Activated CD8-positive, alpha-beta T cell treated with anti-CD3 and anti-CD28 coated beads for 36 hours (primary cell): ENCODE data around the gene EVI5L. TPM values are rescaled to one million over a fixed set of nuclear protein-coding genes. Genes with fewer than 3 reads are reported as not detected.
"Not testable (repeated sequence)": the region's sequence is repeated elsewhere in the genome, so short reads cannot be mapped to it uniquely, and the experiment has no call there.

Experiments
- ATAC-seq: fragments of 200-7000 bp; cut with Tn5 transposase; one replicate; pipeline ENCODE4 v1.10.0; 2021; ENCODE audit warnings: mild to moderate bottlenecking, moderate library complexity
- CTCF ChIA-PET: fragments of 350-600 bp; sonication (Branson Sonifier 250); formaldehyde crosslinking; loops from one replicate; lab custom pipeline; 2021; ENCODE audit warnings: antibody characterized with exemption; lab: Charles Lee
- POLR2A ChIA-PET: fragments of 350-600 bp; sonication (Branson Sonifier 250); formaldehyde crosslinking; loops from one replicate; lab custom pipeline; 2021; ENCODE audit warnings: antibody characterized with exemption; lab: Charles Lee
- DNase-seq: peaks from one replicate; pipeline ENCODE4 v3.0.0-alpha.2; 2020
- H3K27ac Mint-ChIP-seq: one replicate; pipeline ENCODE4 v1.8.0; 2021; ENCODE audit warnings: mild to moderate bottlenecking, mixed read lengths
- H3K27me3 Mint-ChIP-seq: one replicate; pipeline ENCODE4 v1.8.0; 2021; ENCODE audit warnings: mixed read lengths
- H3K36me3 Mint-ChIP-seq: one replicate; pipeline ENCODE4 v1.8.0; 2021; ENCODE audit warnings: low read depth, mixed read lengths
- H3K4me1 Mint-ChIP-seq: one replicate; pipeline ENCODE4 v1.8.0; 2021; ENCODE audit warnings: low read depth, mixed read lengths
- H3K4me3 Mint-ChIP-seq: one replicate; pipeline ENCODE4 v1.8.0; 2021; ENCODE audit warnings: mild to moderate bottlenecking, moderate library complexity, mixed read lengths
- H3K9me3 Mint-ChIP-seq: one replicate; pipeline ENCODE4 v1.8.0; 2021; ENCODE audit warnings: mixed read lengths
- intact Hi-C: fragments of 100-400 bp; cut with micrococcal nuclease; formaldehyde crosslinking; loops from one replicate; pipeline ENCODE4 v1.10.0; 2022
- total RNA-seq, 2 experiments: library from RNA; stranded (reverse); gene quantifications; one replicate each; pipeline ENCODE4 v1.2.3, GENCODE V29; 2021
- TF ChIP-seq, protein P1 (sequence below): fragments of 200-600 bp; IDR thresholded peaks from one replicate; pipeline ENCODE4 v1.8.0; 2022; ENCODE audit warnings: antibody characterized with exemption, mild to moderate bottlenecking

Gene EVI5L
- total RNA-seq, 2 experiments from 2014 or later: 3.4 to 3.9 TPM

DNA sequence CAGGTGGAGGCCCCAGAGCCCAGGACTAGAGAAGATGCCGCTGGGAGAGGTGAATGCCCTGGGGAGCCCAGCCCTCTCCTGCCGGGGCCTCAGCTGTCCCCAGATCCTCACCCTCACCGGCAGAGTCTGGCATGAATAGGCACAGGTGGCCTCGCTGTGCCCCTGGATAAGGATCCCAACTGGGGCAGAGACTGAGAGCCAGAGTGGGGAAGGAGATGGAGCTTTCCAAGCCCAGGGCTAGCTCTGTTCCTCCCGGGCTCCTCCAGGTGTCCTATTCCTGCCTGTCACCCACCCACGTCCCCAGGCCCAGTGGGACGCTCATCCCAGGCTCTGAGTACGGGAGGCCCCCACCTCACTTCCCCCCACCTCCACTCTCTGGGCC, 27.7 kb downstream of the EVI5L start:
- H3K4me3 Mint-ChIP-seq: no peak overlapping the region
- H3K9me3 Mint-ChIP-seq: no peaks in the 10 kb centered on the region
- intact Hi-C loops: loop anchor here (10.0 kb wide), 1 partner anchor 67 kb away; the partner anchor contains the start of genes CTXN1 and SNAPC2
- ATAC-seq: no peak
- H3K27me3 Mint-ChIP-seq: peaks cover 12% of the 10 kb centered on the region
- TF ChIP-seq, protein P1, sequence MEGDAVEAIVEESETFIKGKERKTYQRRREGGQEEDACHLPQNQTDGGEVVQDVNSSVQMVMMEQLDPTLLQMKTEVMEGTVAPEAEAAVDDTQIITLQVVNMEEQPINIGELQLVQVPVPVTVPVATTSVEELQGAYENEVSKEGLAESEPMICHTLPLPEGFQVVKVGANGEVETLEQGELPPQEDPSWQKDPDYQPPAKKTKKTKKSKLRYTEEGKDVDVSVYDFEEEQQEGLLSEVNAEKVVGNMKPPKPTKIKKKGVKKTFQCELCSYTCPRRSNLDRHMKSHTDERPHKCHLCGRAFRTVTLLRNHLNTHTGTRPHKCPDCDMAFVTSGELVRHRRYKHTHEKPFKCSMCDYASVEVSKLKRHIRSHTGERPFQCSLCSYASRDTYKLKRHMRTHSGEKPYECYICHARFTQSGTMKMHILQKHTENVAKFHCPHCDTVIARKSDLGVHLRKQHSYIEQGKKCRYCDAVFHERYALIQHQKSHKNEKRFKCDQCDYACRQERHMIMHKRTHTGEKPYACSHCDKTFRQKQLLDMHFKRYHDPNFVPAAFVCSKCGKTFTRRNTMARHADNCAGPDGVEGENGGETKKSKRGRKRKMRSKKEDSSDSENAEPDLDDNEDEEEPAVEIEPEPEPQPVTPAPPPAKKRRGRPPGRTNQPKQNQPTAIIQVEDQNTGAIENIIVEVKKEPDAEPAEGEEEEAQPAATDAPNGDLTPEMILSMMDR: no peak
- CTCF ChIA-PET: interaction anchor here (1.0 to 2.5 kb wide), 3 partner anchors 11 to 71 kb away, joined by 3 to 8 read pairs (median 3); no protein-coding TSS in a partner anchor
- H3K27ac Mint-ChIP-seq: no peak overlapping the region
- H3K4me1 Mint-ChIP-seq: peaks cover 8% of the 10 kb centered on the region
- POLR2A ChIA-PET: interaction anchor here (0.5 to 0.9 kb wide), 3 partner anchors 15 to 70 kb away, joined by 3 read pairs; no protein-coding TSS in a partner anchor
- H3K36me3 Mint-ChIP-seq: no peaks in the 10 kb centered on the region
- no peak for DNase-seq

DNA sequence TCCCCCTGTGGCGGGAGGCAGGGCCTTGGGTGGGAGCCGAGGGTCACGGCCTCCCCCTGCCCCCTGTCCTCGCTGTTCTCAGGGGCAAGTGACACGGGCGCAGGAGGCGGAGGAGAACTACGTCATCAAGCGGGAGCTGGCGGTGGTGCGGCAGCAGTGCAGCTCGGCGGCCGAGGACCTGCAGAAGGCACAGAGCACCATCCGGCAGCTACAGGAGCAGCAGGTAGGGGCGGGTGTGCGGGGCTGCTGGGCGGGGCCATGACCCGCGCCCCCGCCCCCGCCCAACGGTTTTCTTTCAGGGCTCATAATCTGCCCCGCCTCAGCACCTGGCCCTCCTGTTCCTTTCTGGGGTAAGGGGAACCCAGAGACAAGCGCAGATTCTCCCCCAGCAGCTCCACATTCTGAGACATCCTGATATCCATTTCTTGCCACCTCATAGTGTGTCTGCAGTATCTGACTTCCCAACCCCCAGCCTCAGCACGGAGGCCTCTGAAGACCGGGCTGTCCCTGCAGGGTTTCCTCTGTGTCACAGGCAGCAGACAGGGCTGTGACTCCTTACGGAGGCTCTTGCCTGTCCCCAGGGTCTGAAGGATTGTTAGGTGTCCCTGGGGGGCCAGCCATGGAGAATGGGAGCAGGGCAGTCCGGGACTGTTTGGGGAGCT, 28.2 kb downstream of the EVI5L start:
- Mint-ChIP-seq H3K36me3 (no peaks in the 10 kb centered on the region), H3K27ac (no peak overlapping the region), H3K9me3 (no peaks in the 10 kb centered on the region), H3K4me3 (no peak overlapping the region), H3K27me3 (peaks cover 12% of the 10 kb centered on the region), H3K4me1 (peaks cover 4% of the 10 kb centered on the region)
- ATAC-seq (no peak), DNase-seq (peak; percentile 36)
- ChIA-PET CTCF (interaction anchor here (1.0 to 2.5 kb wide), 3 partner anchors 11 to 71 kb away, joined by 3 to 8 read pairs (median 3); no protein-coding TSS in a partner anchor), POLR2A (interaction anchor here (0.7 to 0.9 kb wide), 2 partner anchors 14 to 54 kb away, joined by 3 read pairs; no protein-coding TSS in a partner anchor)
- intact Hi-C loops: loop anchor here (10.0 kb wide), 1 partner anchor 67 kb away; the partner anchor contains the start of genes CTXN1 and SNAPC2
- TF ChIP-seq, protein P1: no peak

DNA sequence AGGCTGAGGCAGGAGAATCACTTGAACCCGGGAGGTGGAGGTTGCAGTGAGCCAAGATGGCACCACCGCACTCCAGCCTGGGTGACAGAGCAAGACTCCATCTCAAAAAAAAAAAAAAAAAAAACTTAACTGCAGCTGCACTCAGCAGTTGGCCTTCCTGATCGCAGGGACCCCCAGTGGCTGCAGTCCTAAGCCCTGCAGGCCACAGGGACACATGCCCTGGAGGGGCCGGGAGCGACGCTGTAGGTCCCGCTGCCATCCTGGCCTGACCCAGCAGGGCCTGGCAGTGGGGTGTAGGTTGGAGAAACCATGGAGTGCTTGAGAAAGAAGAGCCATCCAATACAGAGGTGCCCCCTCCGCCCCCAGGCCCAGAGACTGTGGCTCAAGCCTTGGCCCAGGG, 29.1 kb downstream of the EVI5L start:
- H3K4me1 Mint-ChIP-seq, ATAC-seq, POLR2A ChIA-PET, DNase-seq, H3K9me3 Mint-ChIP-seq, H3K4me3 Mint-ChIP-seq, H3K36me3 Mint-ChIP-seq, H3K27ac Mint-ChIP-seq: not testable (repeated sequence)
- intact Hi-C loops: loop anchor here (10.0 kb wide), 1 partner anchor 66 kb away; the partner anchor contains the start of genes CTXN1 and SNAPC2
- CTCF ChIA-PET: interaction anchor here (2.5 kb wide), 1 partner anchor 10 kb away, joined by 8 read pairs; no protein-coding TSS in a partner anchor
- H3K27me3 Mint-ChIP-seq: peaks cover 19% of the 10 kb centered on the region

DNA sequence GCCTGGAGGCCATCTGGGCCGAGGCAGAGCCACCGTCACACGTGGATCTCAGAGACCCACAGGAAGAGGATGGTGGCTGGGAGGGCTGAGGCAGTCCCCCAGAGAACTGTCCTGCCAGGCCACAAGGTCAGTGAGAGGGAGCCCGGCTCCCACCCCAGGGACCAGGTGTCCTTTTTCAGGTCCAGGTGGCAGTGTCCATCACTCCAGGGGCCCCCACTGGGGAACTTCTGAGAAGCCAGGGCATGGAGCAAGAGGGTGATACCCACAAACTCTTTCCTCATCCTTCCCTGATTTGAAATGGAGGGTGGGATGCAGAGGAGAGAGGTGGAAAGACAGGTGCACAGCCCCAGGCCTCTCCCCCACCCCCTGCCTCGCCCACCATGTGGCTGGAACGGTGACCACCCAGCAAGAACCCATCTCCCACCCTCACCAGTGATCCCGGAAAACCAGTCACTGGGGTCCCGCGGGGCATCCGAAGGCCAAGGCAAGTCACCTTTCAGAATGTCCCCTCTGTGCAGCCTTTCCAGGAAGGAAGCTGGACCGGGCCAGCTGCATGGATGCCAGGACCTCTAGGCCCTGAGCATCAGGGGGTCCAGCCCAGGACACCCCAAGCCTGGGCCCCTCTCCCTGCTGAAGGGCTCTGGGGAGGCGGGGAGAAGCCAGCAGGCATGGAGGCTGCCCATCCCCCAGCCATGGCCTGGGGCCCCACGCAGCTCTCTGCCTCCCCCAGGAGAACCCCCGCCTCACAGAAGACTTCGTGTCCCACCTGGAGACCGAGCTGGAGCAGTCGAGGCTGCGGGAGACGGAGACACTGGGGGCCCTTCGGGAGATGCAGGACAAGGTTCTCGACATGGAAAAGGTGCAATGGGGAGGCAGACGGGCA, 30.1 kb downstream of the EVI5L start:
- DNase-seq: no peak
- Mint-ChIP-seq H3K4me3 (no peak overlapping the region), H3K27ac (no peak overlapping the region), H3K4me1 (peaks cover 5% of the 10 kb centered on the region), H3K36me3 (no peaks in the 10 kb centered on the region), H3K9me3 (no peaks in the 10 kb centered on the region), H3K27me3 (peaks cover 24% of the 10 kb centered on the region)
- ChIA-PET POLR2A (interaction anchor here (1.6 kb wide), 1 partner anchor 31 kb away, joined by 4 read pairs; no protein-coding TSS in a partner anchor), CTCF (interaction anchor here (1.4 to 2.3 kb wide), 2 partner anchors 7 to 9 kb away, joined by 4 to 22 read pairs; no protein-coding TSS in a partner anchor)
- TF ChIP-seq, protein P1: no peak
- no peak for ATAC-seq
- intact Hi-C loops: loop anchor here (10.0 kb wide), 1 partner anchor 65 kb away; the partner anchor contains the start of genes CTXN1 and SNAPC2
